ENCODE data around the gene CHI3L2.

DNA sequence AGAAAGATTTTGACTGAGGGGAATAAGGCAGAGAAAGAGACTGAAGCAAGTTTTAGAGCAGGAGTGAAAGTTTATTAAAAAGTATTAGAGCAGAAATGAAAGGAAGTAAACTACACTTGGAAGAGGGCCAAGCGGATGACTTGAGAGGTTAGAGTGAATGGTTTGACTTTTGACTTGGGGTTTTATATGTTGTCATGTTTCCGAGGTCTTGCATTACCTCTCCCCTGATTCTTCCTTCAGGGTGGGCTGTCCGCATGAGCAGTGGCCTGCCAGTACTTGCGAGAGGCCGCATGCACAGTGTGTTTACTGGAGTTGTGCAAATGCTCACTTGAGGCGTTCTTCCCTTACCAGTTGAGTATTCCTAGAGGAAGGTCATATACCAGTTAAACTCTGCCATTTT lies 14.1 kb upstream of the CHI3L2 start:
- TF ChIP-seq POLR2A (IDR thresholded peaks at IDR 0.05; ENCODE audit: low read depth, low read length) = no peak
- TF ChIP-seq TAF1 (IDR thresholded peaks at IDR 0.05; ENCODE audit: borderline replicate concordance, low read depth, low read length) = no peak
- TF ChIP-seq POLR2AphosphoS5 (IDR thresholded peaks at IDR 0.05; ENCODE audit: low read depth, low read length) = no peak

All from GM12892 (cell line).